Panc1 (cell line): ENCODE measurements around the gene SLC14A1. TPM values are rescaled to one million over a fixed set of nuclear protein-coding genes. Genes with fewer than 3 reads are reported as not detected.
"Not testable (repeated sequence)": the region's sequence is repeated elsewhere in the genome, so short reads cannot be mapped to it uniquely, and the experiment has no call there.

Source experiments
- ATAC-seq: fragments of 200-7000 bp; cut with Tn5 transposase; 2 replicates; pipeline ENCODE4 v1.9.1; 2020; ENCODE audit warnings: mild to moderate bottlenecking, moderate library complexity
- BruUV-seq: library from RNA; stranded (reverse); fragments of 400-500 nt; replicated peaks from 2 replicates; lab custom pipeline; 2021; lab: Mats Ljungman, UMichigan
- CTCF ChIA-PET: fragments of 300-600 bp; sonication (Branson Sonifier 250); formaldehyde crosslinking; loops from one replicate; lab custom pipeline; 2022; ENCODE audit warnings: antibody characterized with exemption; lab: Charles Lee
- POLR2A ChIA-PET: fragments of 300-600 bp; sonication (Branson Sonifier 250); formaldehyde crosslinking; loops from one replicate; lab custom pipeline; 2022; ENCODE audit warnings: antibody characterized with exemption; lab: Charles Lee
- DNase-seq: peaks from one replicate; pipeline ENCODE4 v3.0.0-alpha.2; 2010; ENCODE audit warnings: low read depth, low spot score
- H3K27ac ChIP-seq: 2 replicates; pipeline ENCODE4 v1.5.1; 2011; ENCODE audit warnings: mild to moderate bottlenecking, low read length, inconsistent platforms
- H3K27me3 ChIP-seq: fragments of 200-500 bp; sonication (Bioruptor generic); 2 replicates; pipeline ENCODE4 v1.6.0; 2014; ENCODE audit warnings: low read length, inconsistent platforms; ENCODE audit not compliant: control insufficient read depth, insufficient read depth
- H3K36me3 ChIP-seq: fragments of 200-500 bp; sonication (Bioruptor generic); 2 replicates; pipeline ENCODE4 v1.5.1; 2014; ENCODE audit warnings: inconsistent platforms, mild to moderate bottlenecking, low read length, moderate library complexity; ENCODE audit not compliant: control insufficient read depth, insufficient read depth
- H3K4me1 ChIP-seq: 2 replicates; pipeline ENCODE4 v1.5.1; 2011; ENCODE audit warnings: inconsistent platforms, mild to moderate bottlenecking, low read length, moderate library complexity; ENCODE audit not compliant: control insufficient read depth, insufficient read depth
- H3K4me3 ChIP-seq, 2 experiments: 2 replicates each; pipeline ENCODE4 v1.5.1; 2011 to 2012; ENCODE audit warnings: low read depth in 2 of 2, low read length in 2 of 2, mild to moderate bottlenecking in 2 of 2, inconsistent platforms in 1 of 2, moderate library complexity in 1 of 2
- H3K9me3 ChIP-seq: fragments of 200-500 bp; sonication (Bioruptor generic); 2 replicates; pipeline ENCODE4 v1.5.1; 2014; ENCODE audit warnings: low read depth, mild to moderate bottlenecking, inconsistent platforms, low read length, moderate library complexity; ENCODE audit not compliant: control insufficient read depth, insufficient read depth
- CTCF ChIP-seq: fragments of 450-650 bp; IDR thresholded peaks from 2 replicates; pipeline ENCODE4 v1.5.1; 2017; ENCODE audit warnings: mild to moderate bottlenecking
- POLR2AphosphoS5 ChIP-seq: IDR thresholded peaks from 2 replicates; pipeline ENCODE4 v1.6.1; 2012; ENCODE audit warnings: mild to moderate bottlenecking, low read depth, low read length, moderate library complexity
- SIN3A ChIP-seq: IDR thresholded peaks from 2 replicates; pipeline ENCODE4 v1.6.1; 2012; ENCODE audit warnings: low read depth, mild to moderate bottlenecking, low read length, moderate library complexity, borderline replicate concordance; ENCODE audit not compliant: insufficient read depth
- TCF7L2 ChIP-seq: IDR thresholded peaks from 2 replicates; pipeline ENCODE4 v1.6.1; 2011; ENCODE audit warnings: mild to moderate bottlenecking, low read depth, low read length, inconsistent platforms
- in situ Hi-C: cut with HindIII; loops from 2 replicates; pipeline ENCODE4 v1.10.0; 2016; ENCODE audit warnings: low sequenced_read_pairs, low pct_unique_long_range_greater_than_20kb
- intact Hi-C: fragments of 100-400 bp; cut with micrococcal nuclease; formaldehyde crosslinking; loops from one replicate; pipeline ENCODE4 v1.10.0; 2022; ENCODE audit not compliant: unreplicated experiment
- total RNA-seq: library from RNA; stranded (reverse); gene quantifications from one replicate; pipeline ENCODE4 v1.2.1, GENCODE V29; 2021; ENCODE audit not compliant: unreplicated experiment
- TF ChIP-seq, protein P1 (sequence below), 2 experiments: IDR thresholded peaks; 2 replicates each; pipeline ENCODE4 v1.6.1; 2011 to 2012; ENCODE audit warnings: low read depth in 2 of 2, control low read depth in 1 of 2, low read length in 1 of 2, mild to moderate bottlenecking in 1 of 2, moderate library complexity in 1 of 2; ENCODE audit not compliant: insufficient read depth in 1 of 2

The SLC14A1 gene
- total RNA-seq, 1 experiment from 2014 or later, result 1.2 TPM

DNA sequence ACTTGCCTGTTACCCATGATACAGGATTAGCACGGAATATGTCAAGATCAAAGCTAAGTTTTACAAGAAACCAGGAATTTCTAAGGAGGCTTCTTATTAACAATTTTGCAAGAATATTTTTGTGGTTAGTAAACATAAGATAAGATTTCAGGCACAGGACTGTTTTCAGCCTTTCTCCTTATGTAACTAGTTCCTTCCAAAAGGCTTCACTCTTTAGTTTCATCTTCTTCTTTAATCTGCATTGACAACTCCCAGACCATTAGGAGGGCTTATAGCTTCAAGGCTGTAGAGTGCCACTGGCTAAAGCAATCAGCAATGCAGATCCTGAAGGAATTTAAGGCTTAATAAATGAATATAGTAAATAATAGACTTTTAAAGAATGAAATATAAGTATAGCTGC, 29.3 kb downstream of the SLC14A1 start:
- Histone ChIP-seq H3K4me1 (no peaks in the 10 kb centered on the region), H3K9me3 (no peaks in the 10 kb centered on the region), H3K4me3 (no peak overlapping the region), H3K27ac (no peak overlapping the region), H3K27me3 (no peaks in the 10 kb centered on the region), H3K36me3 (no peaks in the 10 kb centered on the region)
- no peak for TF ChIP-seq SIN3A
- in situ Hi-C loops (no loop called here), intact Hi-C loops (no loop called here)
- CTCF ChIA-PET, result no interaction called here
- POLR2A ChIA-PET, result no interaction called here
- ATAC-seq (no peak), DNase-seq (no peak)
- no TSS peak for BruUV-seq

GRCh38 chr18:45755934-45756333, 32.0 kb downstream of the SLC14A1 start:
- Histone ChIP-seq H3K4me3 (no peak overlapping the region), H3K36me3 (no peaks in the 10 kb centered on the region), H3K27me3 (no peaks in the 10 kb centered on the region), H3K9me3 (no peaks in the 10 kb centered on the region), H3K27ac (no peak overlapping the region), H3K4me1 (no peaks in the 10 kb centered on the region)
- DNase-seq (no peak), ATAC-seq (no peak)
- in situ Hi-C loops, result no loop called here
- TF ChIP-seq CTCF (no peak), TCF7L2 (no peak), SIN3A (no peak)
- no TSS peak for BruUV-seq
- CTCF ChIA-PET, result no interaction called here
- POLR2A ChIA-PET, result no interaction called here
- intact Hi-C loops, result no loop called here

- Histone ChIP-seq H3K9me3 (no peaks in the 10 kb centered on the region), H3K27ac (no peak overlapping the region), H3K27me3 (no peaks in the 10 kb centered on the region), H3K4me1 (no peaks in the 10 kb centered on the region), H3K36me3 (no peaks in the 10 kb centered on the region), H3K4me3 (no peak overlapping the region)
- no peak for ATAC-seq
- TF ChIP-seq, protein P1, sequence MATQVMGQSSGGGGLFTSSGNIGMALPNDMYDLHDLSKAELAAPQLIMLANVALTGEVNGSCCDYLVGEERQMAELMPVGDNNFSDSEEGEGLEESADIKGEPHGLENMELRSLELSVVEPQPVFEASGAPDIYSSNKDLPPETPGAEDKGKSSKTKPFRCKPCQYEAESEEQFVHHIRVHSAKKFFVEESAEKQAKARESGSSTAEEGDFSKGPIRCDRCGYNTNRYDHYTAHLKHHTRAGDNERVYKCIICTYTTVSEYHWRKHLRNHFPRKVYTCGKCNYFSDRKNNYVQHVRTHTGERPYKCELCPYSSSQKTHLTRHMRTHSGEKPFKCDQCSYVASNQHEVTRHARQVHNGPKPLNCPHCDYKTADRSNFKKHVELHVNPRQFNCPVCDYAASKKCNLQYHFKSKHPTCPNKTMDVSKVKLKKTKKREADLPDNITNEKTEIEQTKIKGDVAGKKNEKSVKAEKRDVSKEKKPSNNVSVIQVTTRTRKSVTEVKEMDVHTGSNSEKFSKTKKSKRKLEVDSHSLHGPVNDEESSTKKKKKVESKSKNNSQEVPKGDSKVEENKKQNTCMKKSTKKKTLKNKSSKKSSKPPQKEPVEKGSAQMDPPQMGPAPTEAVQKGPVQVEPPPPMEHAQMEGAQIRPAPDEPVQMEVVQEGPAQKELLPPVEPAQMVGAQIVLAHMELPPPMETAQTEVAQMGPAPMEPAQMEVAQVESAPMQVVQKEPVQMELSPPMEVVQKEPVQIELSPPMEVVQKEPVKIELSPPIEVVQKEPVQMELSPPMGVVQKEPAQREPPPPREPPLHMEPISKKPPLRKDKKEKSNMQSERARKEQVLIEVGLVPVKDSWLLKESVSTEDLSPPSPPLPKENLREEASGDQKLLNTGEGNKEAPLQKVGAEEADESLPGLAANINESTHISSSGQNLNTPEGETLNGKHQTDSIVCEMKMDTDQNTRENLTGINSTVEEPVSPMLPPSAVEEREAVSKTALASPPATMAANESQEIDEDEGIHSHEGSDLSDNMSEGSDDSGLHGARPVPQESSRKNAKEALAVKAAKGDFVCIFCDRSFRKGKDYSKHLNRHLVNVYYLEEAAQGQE (IDR thresholded peaks at IDR 0.05; ENCODE audit: insufficient read depth in 1 of 2, low read depth in 2 of 2, low read length in 1 of 2), result no peak
- TF ChIP-seq CTCF, result no peak
- TF ChIP-seq SIN3A, result no peak
- TF ChIP-seq TCF7L2, result no peak
- no peak for TF ChIP-seq POLR2AphosphoS5
- BruUV-seq, result no TSS peak
- POLR2A ChIA-PET, result no interaction called here
- DNase-seq, result no peak
- in situ Hi-C loops (no loop called here), intact Hi-C loops (no loop called here)
- CTCF ChIA-PET, result no interaction called here
Measured at GRCh38 chr18:45757005-45757404, 33.0 kb downstream of the SLC14A1 start.

DNA sequence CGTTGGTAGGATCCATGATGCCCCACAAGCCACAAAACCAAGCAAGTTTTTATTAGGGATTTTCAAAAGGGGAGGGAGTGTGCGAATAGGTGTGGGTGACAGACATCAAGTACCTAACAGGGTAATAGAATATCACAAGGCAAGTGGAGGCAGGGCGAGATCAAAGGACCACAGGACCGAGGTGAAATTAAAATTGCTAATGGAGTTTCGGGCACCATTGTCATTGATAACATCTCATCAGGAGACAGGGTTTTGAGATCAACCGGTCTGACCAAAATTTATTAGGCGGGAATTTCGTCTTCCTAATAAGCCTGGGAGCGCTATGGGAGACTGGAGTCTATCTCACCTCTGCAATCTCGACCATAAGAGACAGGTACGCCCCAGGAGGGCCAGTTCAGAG, 33.7 kb downstream of the SLC14A1 start:
- H3K9me3 ChIP-seq, intact Hi-C loops, CTCF ChIA-PET, H3K36me3 ChIP-seq, BruUV-seq, DNase-seq, in situ Hi-C loops, H3K4me3 ChIP-seq, H3K27me3 ChIP-seq, ATAC-seq, H3K27ac ChIP-seq, H3K4me1 ChIP-seq, POLR2A ChIA-PET: not testable (repeated sequence)
